Astrocyte of the spinal cord (primary cell): ENCODE measurements around the gene DIP2C.

Experiments
- DNase-seq: peaks from one replicate; pipeline ENCODE4 v3.0.0; 2011; ENCODE audit warnings: low read depth, low spot score
- H3K4me3 ChIP-seq: 2 replicates; pipeline ENCODE4 v1.5.1; 2011; ENCODE audit warnings: low read depth, mild to moderate bottlenecking, low read length, moderate library complexity
- in situ Hi-C: cut with HindIII; loops from 2 replicates; pipeline ENCODE4 v1.10.0; 2017; ENCODE audit warnings: low sequenced_read_pairs
- TF ChIP-seq, protein P1 (sequence below): IDR thresholded peaks from 2 replicates; pipeline ENCODE4 v1.5.1; 2012; ENCODE audit warnings: low read depth, mild to moderate bottlenecking, low read length, inconsistent platforms

Gene DIP2C

DNA sequence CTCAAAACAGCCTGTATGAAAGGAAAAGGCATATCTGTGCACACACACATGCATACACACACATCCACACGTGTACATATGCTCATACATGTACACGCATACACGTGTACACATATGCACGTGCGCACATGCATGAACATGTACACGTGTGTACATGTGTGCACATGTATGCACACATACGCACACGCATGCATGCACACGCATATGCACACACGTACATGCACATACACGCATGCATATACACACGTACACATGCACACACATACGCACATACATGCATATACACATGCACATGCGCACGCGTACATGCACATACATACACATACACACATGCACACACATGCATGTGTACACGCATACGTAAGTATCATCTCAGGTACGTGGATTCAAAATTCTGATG is 19.4 kb downstream of the DIP2C start:
- H3K4me3 ChIP-seq: no peak overlapping the region
- in situ Hi-C loops: no loop called here
- no peak for DNase-seq
- TF ChIP-seq, protein P1, sequence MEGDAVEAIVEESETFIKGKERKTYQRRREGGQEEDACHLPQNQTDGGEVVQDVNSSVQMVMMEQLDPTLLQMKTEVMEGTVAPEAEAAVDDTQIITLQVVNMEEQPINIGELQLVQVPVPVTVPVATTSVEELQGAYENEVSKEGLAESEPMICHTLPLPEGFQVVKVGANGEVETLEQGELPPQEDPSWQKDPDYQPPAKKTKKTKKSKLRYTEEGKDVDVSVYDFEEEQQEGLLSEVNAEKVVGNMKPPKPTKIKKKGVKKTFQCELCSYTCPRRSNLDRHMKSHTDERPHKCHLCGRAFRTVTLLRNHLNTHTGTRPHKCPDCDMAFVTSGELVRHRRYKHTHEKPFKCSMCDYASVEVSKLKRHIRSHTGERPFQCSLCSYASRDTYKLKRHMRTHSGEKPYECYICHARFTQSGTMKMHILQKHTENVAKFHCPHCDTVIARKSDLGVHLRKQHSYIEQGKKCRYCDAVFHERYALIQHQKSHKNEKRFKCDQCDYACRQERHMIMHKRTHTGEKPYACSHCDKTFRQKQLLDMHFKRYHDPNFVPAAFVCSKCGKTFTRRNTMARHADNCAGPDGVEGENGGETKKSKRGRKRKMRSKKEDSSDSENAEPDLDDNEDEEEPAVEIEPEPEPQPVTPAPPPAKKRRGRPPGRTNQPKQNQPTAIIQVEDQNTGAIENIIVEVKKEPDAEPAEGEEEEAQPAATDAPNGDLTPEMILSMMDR: no peak

DNA sequence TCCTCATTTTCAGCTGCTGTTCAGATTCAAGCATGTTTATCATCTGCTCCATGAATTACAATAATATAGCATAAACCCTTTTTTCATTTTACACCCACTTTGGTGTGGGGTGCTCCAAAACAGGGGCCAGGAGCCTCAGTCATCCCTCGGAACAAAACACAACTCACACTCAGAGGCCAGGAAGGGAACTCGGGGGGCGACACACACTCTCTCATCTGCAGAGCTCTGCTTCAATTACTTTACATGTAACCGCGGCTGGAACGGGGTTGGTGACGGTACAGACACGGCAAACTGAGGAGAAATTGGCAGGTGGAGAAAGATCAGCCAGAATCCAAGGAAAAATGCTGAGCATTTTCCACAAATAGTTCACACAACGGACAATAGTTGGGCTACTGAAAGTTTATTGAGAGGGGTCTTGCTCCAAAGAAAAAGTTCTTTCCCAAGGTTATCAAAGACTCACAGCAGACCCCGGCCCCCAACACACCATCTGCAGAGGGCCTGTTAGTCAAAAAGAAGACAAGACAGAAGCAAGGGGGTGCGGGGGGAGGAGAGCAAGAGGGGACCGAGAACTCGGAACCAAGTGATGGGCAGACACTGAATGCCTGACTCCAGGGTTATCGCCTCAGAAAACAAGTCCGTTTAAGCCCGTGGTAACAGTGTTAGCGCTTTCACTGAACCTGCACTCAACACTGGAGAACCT is 20.5 kb downstream of the DIP2C start:
- TF ChIP-seq, protein P1: no peak
- H3K4me3 ChIP-seq: no peak overlapping the region
- DNase-seq: no peak
- in situ Hi-C loops: no loop called here

DNA sequence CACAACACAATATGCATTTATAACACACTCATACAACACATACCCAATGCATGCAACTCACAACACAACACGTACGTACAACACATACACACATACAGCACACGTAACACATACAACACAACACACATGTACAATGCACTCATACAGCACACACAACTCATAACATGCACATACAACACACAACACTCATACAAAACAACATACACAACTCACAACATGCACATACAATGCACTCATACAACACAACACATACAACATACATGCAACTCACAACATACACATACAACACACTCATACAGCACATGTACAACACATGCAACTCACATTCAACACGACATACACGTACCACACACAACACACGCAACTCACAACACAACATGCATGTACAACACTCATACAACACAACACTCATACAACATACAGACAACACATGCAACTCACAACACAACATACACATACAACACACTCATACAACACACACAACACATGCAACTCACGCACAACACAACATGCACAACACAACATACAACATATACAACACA is 21.8 kb downstream of the DIP2C start:
- no peak overlapping the region for H3K4me3 ChIP-seq
- TF ChIP-seq, protein P1: no peak
- in situ Hi-C loops: no loop called here
- DNase-seq: no peak

DNA sequence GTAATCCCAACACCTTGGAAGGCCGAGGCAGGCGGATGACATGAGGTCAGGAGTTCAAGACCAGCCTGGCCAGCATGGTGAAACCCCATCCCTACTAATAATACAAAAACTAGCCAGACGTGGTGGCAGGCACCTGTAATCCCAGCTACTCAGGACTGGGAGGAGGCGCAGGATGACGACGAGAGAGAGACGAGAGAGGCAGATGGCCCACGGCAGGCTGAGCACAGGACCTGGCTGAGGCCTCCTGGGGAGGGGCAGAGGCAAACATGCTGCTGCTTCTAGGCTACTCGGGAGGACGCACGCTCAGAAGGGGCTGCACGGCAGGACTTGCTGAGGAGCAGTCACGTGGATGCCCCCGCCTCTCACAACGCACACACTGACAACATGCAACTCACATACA is 22.4 kb downstream of the DIP2C start:
- in situ Hi-C loops: no loop called here
- no peak overlapping the region for H3K4me3 ChIP-seq
- TF ChIP-seq, protein P1: no peak
- no peak for DNase-seq

DNA sequence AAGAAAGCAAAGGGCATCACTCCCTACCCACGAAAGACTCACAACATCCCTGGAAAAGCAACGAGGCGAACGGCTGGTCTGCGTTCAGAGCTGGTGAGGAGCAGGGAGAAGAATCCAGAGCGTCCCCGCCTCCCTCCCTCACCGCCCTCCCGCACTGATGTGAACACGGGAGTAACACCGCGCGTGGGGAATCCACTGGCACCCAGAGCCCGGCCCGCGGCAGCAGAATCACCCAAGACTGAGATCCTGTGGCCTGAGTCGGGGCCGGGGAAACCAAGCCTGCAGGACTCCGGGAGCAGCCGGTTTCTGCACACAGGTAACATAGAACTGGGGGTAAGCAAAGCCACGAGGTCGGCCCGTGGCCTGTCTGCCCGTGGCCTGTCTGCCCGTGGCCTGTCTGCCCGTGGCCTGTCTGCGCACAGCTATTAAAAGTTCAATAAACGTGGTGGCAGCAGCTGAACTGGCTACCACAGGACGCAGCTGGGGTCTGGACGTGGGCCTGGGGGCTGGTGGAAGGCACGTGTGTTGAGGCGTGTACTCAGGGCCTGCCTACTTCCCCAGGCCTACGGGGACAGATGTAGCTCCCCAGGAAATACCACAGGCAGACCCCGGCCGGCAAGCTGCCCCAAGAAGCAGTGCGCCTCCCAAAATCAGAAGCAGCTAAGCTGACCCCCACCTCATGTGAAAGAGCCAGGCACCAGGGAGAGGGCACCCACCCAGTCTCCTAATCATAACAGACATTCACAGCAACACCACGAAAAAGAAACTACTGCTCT is 23.0 kb downstream of the DIP2C start:
- no peak overlapping the region for H3K4me3 ChIP-seq
- TF ChIP-seq, protein P1: no peak
- DNase-seq: no peak
- in situ Hi-C loops: no loop called here

DNA sequence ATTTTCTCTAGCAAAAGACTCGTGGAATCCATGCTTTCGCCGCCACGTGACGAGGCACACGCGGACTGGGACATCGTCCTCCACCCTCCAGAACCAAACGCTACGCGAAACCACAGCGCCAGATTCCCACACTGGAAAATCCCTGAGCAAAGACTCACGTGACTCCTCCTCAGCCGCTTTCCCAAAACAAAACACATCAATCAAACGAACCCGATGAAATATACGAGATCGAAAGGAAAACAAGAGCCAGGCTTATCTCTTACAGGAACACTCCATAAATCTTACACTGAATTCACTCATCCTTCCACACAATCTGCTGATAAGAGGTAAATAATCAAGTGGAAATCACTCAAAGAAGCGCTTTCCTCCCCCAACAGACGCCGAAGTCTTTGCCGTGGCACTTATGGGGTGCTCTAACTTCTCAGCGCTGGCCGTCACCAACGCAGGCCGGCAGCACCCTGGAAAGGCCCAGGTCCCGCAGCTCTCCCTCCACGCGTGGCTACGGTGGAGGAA is 23.8 kb downstream of the DIP2C start:
- in situ Hi-C loops: no loop called here
- TF ChIP-seq, protein P1: no peak
- no peak for DNase-seq
- no peak overlapping the region for H3K4me3 ChIP-seq
